GM12891 (cell line): ENCODE results near the gene CPA5.

Source experiments
- PAX5 ChIP-seq: IDR thresholded peaks from 2 replicates; pipeline ENCODE4 v1.6.1; 2011; ENCODE audit warnings: low read length, moderate library complexity, mild to moderate bottlenecking; ENCODE audit not compliant: insufficient read depth, severe bottlenecking
- POLR2A ChIP-seq: IDR thresholded peaks from 2 replicates; pipeline ENCODE4 v1.6.1; 2011; ENCODE audit warnings: low read depth, low read length, control low read depth
- POLR2AphosphoS5 ChIP-seq: IDR thresholded peaks from 2 replicates; pipeline ENCODE4 v1.6.1; 2011; ENCODE audit warnings: low read depth, low read length, control low read depth
- POU2F2 ChIP-seq: IDR thresholded peaks from 2 replicates; pipeline ENCODE4 v1.6.1; 2011; ENCODE audit warnings: low read depth, mild to moderate bottlenecking, control low read depth, low read length, moderate library complexity
- SPI1 ChIP-seq: IDR thresholded peaks from 2 replicates; pipeline ENCODE4 v1.6.1; 2011; ENCODE audit warnings: low read depth, low read length, control low read depth
- TAF1 ChIP-seq: IDR thresholded peaks from 2 replicates; pipeline ENCODE4 v1.6.1; 2011; ENCODE audit warnings: low read depth, low read length, control low read depth

DNA sequence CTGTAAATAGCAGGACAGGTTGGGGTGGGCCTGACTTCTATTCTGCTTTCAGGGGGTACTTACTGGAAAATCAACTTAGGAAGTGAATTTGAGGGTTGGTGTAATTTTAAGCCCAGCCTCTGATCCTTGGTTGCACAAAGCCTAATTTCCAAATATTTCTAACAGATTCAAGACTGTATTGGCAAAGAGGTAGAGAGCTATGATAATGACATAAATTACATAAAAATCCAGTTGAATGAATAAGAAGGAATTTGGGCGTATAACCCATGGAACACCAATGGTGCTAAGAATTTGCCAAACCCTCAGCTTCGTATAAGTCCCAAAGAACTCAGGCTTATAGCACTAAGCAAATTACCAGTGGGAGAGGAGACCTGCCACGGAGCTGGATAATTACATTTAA, 39.7 kb upstream of the CPA5 start:
- TF ChIP-seq POLR2A (no peak), POLR2AphosphoS5 (no peak), TAF1 (no peak), SPI1 (no peak), POU2F2 (no peak), PAX5 (no peak)
